Measurements from ENCODE around the gene CDC42EP5.
A peak's percentile ranks its signal among the peaks of the same experiment; 100 is the strongest.

CDC42EP5 gene

GRCh38 chr19:54424660-54425381 is 48.3 kb downstream of the CDC42EP5 start:
- no peak for DNase-seq

- DNase-seq, result no peak
Observed at GRCh38 chr19:54424201-54424600, 48.9 kb downstream of the CDC42EP5 start.

DNA sequence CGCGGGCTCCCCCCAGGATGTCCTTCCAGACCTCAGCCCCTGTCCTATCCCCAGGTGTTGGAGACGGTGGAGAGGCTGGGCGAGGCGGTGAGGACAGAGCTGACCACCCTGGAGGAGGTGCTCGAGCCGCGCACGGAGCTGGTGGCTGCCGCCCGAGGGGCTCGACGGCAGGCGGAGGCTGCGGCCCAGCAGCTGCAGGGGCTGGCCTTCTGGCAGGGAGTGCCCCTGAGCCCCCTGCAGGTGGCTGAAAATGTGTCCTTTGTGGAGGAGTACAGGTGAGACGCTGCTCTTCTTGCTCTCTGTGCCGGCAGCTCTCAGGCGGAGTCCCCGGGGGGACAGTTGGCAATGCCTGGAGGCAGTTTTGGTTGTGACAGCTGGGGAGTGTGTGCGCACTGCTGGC is 51.0 kb downstream of the CDC42EP5 start:
- no peak for DNase-seq

GRCh38 chr19:54421521-54421920 is 51.6 kb downstream of the CDC42EP5 start:
- no peak for DNase-seq

DNA sequence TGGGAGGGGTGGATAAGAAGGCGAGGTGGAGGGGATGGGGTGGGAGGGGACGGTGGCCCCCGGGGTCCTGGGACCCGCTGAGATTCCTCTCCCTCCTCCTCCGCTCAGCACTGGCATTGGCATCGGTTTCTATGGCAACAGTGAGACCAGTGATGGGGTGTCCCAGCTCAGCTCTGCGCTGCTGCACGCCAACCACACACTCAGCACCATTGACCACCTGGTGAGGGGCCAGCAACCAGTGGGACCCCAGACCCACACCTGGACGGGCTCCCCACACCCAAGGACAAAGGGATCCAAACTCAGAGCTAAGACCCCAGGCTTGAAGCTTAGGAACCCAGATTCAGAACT is 52.0 kb downstream of the CDC42EP5 start:
- no peak for DNase-seq

DNA sequence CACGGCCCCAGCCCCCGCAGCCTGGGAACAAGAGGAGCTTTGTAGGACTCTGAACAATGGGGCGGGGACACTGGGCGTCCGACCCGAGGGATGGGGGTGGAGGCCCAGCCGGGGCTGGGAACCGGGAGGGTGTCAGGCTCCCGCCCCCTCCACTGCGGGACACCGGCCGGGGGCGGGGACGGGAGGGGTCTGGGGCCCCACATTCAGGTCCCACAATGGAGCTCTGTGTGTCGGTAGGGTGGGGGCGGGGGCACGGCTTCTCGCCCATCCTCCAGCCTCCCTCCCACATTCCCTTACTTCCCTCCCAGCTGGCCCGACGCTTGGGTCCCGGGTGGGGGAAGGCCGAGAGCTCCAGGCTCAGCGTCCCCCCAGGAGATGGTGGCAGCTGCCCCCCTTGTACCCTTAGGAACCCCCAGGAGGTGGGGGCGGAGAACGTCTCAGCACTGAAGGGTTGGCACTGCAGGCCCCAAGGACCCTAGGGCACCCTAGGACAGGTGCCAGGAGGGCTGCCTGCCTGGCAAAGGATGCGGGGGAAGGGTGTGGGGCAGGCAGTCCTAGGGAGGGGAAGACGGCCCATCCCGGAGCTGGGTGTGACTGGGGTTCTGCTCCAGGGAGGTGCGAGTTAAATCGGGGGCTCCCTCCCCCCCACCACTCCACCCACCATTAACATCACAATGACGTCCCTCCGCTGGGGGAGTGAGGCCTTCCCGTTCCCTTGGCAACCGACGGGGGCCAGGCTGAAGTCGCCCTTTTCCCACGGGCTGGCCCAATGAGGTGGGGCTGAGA is 52.5 kb downstream of the CDC42EP5 start:
- no peak for DNase-seq

GRCh38 chr19:54420068-54420382 is 53.1 kb downstream of the CDC42EP5 start:
- DNase-seq, result no peak

GRCh38 chr19:54418930-54419800 is 53.9 kb downstream of the CDC42EP5 start:
- no peak for DNase-seq

DNA sequence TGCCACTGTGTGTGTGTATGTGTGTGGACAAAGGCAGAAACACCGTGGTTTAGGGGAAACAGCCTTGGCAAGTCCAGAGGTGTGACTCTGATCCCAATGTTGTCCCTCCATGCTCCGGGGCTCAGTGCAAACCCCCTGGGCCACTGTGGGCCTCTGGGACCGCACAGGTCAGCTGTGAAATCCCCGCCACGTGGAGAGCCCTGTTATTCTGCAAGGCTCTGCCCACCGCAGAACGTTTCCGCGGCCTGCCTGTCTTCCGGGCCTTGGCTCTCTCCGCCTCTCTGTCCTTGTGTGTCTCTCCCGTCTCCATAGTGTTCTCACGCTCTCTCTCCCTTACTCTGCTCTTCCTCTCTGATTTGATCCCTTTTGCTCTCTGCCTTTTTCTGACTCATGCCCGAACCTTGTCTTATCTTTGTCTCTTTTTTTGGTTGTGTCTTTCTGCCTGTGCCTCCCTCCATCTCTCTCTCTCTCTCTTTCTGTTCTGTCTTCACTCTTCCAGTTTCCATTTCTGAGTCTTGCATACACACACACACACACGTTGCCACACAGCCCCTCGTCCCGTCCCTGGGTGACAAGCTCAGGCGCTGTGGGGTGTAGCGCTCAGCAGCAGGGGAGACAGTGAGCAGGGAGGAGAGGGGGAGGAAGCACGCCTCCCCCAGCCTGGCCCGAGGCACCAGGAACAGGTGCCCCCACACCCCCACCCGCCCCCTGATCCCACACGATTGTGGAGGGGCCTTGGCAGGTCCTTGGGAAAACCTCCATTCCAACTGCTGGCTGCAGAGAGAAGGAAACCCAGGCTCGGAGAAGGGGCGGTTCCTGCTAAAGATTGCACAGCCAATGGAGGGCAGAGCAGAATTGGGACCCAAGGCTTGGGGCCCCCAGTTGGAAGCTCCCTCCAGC is 54.8 kb downstream of the CDC42EP5 start:
- peak; percentile 38 for DNase-seq

DNA sequence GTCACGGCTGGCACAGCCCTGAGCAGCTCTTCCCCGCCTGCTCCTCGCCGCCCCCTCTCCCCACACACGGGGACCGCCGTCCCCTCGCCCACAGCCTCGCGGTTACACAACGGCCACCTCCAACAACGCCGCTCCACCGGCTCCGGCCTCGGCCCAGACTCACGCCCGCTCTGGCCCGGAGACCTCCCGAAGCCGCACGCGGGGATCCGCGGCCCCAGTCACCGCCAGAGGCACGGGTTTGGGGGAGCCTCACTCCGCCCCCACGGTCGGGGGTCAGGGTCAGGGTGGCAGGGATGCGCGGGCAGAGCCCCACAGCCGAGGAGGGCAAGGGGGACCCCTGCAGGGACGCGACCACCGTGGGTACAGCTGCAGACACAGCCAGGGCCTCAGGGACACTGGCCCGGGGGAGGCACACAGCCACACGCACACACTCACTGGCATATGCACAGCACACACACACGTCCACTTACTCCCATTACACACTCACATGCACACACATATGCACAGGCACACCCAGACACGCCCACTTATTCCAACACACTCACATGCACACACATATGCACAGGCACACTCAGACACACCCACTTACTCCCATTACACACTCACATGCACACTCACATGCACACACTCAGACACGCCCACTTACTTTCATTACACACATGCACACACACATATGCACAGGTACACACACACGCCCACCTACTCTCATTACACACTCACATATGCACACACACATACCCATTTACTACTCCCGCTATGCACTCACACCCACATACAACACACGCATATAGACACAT is 56.2 kb downstream of the CDC42EP5 start:
- DNase-seq, result no peak

DNA sequence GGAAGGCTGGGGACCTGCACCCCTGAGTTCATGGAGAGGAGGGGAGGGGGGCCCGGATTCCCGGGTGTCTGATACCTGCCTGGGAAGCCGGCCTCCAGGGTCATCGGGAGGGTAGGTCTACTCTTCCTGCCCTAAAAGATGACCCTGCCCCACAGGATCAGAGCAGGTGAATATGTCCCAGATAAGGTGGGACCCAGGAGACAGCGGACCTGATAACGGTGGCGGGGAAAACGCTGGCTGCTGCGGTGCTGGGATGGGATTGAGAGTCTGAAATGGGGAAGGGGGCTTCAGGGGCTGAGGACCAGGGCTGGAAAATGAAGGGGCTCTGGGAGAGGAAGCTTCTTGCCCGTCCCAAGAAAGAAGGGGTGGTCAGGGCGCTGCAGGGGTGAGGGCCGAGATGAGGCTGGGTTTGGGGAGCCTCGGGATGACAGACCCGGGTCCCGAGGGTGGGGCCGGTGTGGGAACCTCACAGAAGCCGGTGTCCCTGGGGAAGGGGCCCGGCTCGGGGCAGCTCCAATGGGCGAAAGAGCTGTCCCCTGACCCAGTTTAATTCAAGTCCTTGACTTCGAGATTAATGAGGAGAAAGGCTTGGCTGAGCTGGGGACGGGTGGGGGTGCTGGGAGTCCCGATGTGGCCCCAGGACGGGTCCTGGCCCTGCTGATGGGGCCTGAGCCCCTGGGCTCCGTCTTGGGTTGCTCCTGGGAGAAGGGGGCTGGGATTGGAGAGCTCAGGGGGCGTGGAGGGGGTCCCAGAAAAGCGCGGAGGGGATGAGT is 57.0 kb downstream of the CDC42EP5 start:
- DNase-seq, result no peak

DNA sequence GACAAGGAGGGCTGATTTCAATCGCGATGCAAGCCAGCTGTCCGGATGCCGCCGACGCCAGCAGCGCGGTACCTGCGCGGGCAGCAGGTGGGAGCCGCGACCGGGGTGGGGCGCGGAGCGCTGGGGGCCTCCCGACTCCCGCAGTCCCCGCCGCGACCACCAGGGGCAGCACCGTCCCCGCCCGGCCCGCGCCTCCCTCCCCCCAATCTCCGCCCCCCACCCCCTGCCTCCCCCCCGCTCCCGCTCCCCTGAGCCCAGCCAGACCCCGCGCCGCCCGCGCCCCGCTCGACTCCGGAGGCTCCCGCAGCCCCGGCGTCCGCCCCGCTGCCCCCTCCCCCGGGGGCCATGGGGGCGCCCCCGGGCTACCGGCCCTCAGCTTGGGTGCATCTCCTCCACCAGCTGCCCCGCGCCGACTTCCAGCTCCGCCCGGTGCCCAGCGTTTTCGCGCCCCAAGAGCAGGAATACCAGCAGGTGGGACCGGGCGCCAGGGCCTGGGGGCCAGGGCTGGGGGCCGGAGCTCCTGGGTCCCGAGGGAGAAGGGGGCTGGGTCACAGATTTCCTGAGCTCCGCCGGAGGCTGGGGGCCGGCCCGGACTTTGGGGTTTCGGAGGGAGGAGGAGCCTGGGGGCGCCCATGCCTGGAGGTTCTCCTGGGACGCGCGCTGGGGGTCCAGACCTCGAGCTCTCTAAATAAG is 57.7 kb downstream of the CDC42EP5 start, which contains the start of gene TTYH1:
TSS of gene TTYH1 (plus strand) at position 257 of the 693 bp plus-strand sequence. CDS start at position 346, 89 bp downstream.
- no peak for DNase-seq

All from activated CD4-positive, alpha-beta T cell treated with anti-CD3 and anti-CD28 coated beads, Interleukin-10, Interleukin-2, amounts not matched to agents 100 ng/mL and 50 ng/mL, durations not matched to agents 16 hours and 8 hours (primary cell).